GM23338 (cell line): ENCODE results near the gene SELENON. TPM values are rescaled to one million over a fixed set of nuclear protein-coding genes. Genes with fewer than 3 reads are reported as not detected.

Experiments
- ATAC-seq: fragments of 200-7000 bp; cut with Tn5 transposase; 3 replicates; pipeline ENCODE4 v1.9.1; 2020
- DNase-seq: peaks from one replicate; pipeline ENCODE4 v3.0.0-alpha.2; 2015; ENCODE audit warnings: low spot score
- H2AFZ ChIP-seq: fragments of 200-600 bp; sonication (generic); 2 replicates; pipeline ENCODE4 v1.8.0; 2016; ENCODE audit warnings: antibody characterized with exemption, mild to moderate bottlenecking, moderate library complexity
- H3F3A ChIP-seq: fragments of 200-600 bp; sonication (generic); replicated peaks from 2 replicates; pipeline ENCODE4 v1.8.0; 2017; ENCODE audit warnings: antibody characterized with exemption, mixed run types, low read depth
- H3K27ac ChIP-seq: fragments of 200-600 bp; sonication (generic); 2 replicates; pipeline ENCODE4 v1.6.1; 2016; ENCODE audit warnings: low read depth
- H3K27me3 ChIP-seq: fragments of 200-600 bp; sonication (generic); 2 replicates; pipeline ENCODE4 v1.8.0; 2016; ENCODE audit warnings: mild to moderate bottlenecking, mixed run types, moderate library complexity; ENCODE audit not compliant: insufficient read depth
- H3K36me3 ChIP-seq: fragments of 200-600 bp; sonication (generic); 2 replicates; pipeline ENCODE4 v1.8.0; 2016; ENCODE audit warnings: mild to moderate bottlenecking; ENCODE audit not compliant: insufficient read depth
- H3K4me1 ChIP-seq: fragments of 200-600 bp; sonication (generic); 2 replicates; pipeline ENCODE4 v1.8.0; 2016; ENCODE audit warnings: mild to moderate bottlenecking, moderate library complexity; ENCODE audit not compliant: insufficient read depth
- H3K4me2 ChIP-seq: fragments of 200-600 bp; sonication (generic); 2 replicates; pipeline ENCODE4 v1.7.1; 2017; ENCODE audit warnings: mixed run types
- H3K4me3 ChIP-seq: fragments of 200-600 bp; sonication (generic); 2 replicates; pipeline ENCODE4 v1.6.1; 2016; ENCODE audit warnings: mixed run types
- H3K79me2 ChIP-seq: fragments of 200-600 bp; sonication (generic); replicated peaks from 2 replicates; pipeline ENCODE4 v1.8.0; 2017; ENCODE audit warnings: mild to moderate bottlenecking; ENCODE audit not compliant: insufficient read depth
- H3K9me2 ChIP-seq: fragments of 200-600 bp; sonication (generic); 2 replicates; pipeline ENCODE4 v1.8.0; 2017; ENCODE audit not compliant: insufficient read depth
- H4K20me1 ChIP-seq: fragments of 200-600 bp; sonication (generic); replicated peaks from 2 replicates; pipeline ENCODE4 v1.8.0; 2017; ENCODE audit warnings: mild to moderate bottlenecking; ENCODE audit not compliant: insufficient read depth
- H3K27ac Mint-ChIP-seq: 2 replicates; pipeline ENCODE4 v1.8.0; 2020; ENCODE audit warnings: inconsistent platforms, mild to moderate bottlenecking, moderate library complexity, mixed read lengths
- H3K27me3 Mint-ChIP-seq: 3 replicates; pipeline ENCODE4 v1.8.0; 2022; ENCODE audit warnings: low read depth, mild to moderate bottlenecking, moderate library complexity, mixed read lengths, inconsistent platforms; ENCODE audit not compliant: insufficient read depth, poor library complexity
- H3K36me3 Mint-ChIP-seq: 3 replicates; pipeline ENCODE4 v1.8.0; 2021; ENCODE audit warnings: low read depth, mild to moderate bottlenecking, inconsistent platforms, moderate library complexity, mixed read lengths
- H3K4me1 Mint-ChIP-seq: 3 replicates; pipeline ENCODE4 v1.8.0; 2020; ENCODE audit warnings: mild to moderate bottlenecking, inconsistent platforms, mixed read lengths
- H3K4me3 Mint-ChIP-seq: 3 replicates; pipeline ENCODE4 v1.8.0; 2021; ENCODE audit warnings: moderate library complexity, mild to moderate bottlenecking, inconsistent platforms, mixed read lengths
- H3K9me3 Mint-ChIP-seq: 3 replicates; pipeline ENCODE4 v1.8.0; 2020; ENCODE audit warnings: moderate library complexity, mild to moderate bottlenecking, inconsistent platforms, mixed read lengths
- STAT1 ChIP-seq: IDR thresholded peaks from one replicate; pipeline ENCODE4 v1.6.1; 2016; ENCODE audit warnings: antibody characterized with exemption; ENCODE audit not compliant: unreplicated experiment
- ZNF331 ChIP-seq: fragments of 250-450 bp; sonication (Bioruptor Pico); IDR thresholded peaks from 2 replicates; pipeline ENCODE4 v1.5.0; 2020; ENCODE audit warnings: low read depth, mild to moderate bottlenecking, moderate library complexity
- polyA plus RNA-seq: library from polyadenylated mRNA; unstranded; fragments of >200 nt; fragmentation: Nextera tagmentation; extraction: Ambion mirVana; gene quantifications from 2 replicates; pipeline ENCODE4 v1.2.1, GENCODE V29; 2016
- total RNA-seq: library from RNA; depleted of rRNA; stranded (reverse); fragments of >200 nt; shearing (Covaris generic); gene quantifications from 2 replicates; pipeline ENCODE4 v1.2.3, GENCODE V29; 2014; rRNA removed

Gene SELENON
- total and polyA plus RNA-seq, 2 experiments from 2014 or later = 17.9 to 93.2 TPM

DNA sequence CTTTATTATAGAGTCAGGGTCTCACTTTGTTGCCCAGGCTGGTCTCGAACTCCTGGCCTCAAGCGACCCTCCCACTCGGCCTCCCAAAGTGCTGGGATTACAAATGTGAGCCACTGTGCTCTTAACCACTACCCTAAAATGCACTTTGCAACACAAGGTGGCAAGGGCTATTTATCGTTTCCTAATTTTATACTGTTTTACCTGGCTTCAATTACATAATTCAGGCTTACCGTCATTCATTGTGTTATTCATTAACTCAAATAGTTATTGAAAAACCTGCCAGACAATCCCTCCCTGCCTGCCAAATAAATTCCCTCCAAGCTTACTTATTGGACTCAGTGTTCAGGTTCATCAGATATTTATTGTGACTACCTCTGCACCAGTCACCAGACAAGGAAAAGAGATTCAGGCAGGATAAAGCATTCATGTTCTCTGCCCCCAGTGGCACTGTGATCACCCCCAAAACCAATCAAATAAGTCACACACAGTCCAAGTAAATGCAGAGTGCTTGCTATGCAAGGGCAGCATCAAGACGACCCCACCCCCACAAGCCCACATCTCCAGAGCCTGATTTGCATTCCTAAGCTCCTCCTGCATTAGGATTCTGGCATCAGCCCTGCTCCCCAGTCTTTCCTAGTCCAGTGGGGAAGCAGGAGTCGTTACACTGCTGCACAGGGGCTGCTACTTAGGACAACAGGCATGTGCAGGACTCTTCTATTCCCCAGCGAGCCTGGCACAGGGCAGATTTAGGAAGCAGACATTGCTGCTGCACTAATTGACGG, 67.4 kb downstream of the SELENON start:
- no peak overlapping the region for H2AFZ ChIP-seq
- H3K4me1 ChIP-seq = peaks cover 26% of the 10 kb centered on the region
- peaks cover 2% of the 10 kb centered on the region; the same call in 1 of the 3 replicates for H3K36me3 Mint-ChIP-seq
- no peaks in the 10 kb centered on the region for H3K27me3 Mint-ChIP-seq
- H3K4me3 ChIP-seq = no peak overlapping the region
- peak overlapping the region; percentile 57; the same call in 1 of the 2 replicates for H3K4me2 ChIP-seq
- H3K4me3 Mint-ChIP-seq = no peak overlapping the region
- no peaks in the 10 kb centered on the region for H3K9me2 ChIP-seq
- no peaks in the 10 kb centered on the region for H3F3A ChIP-seq
- H3K27ac Mint-ChIP-seq = peak overlapping the region; percentile 3
- H4K20me1 ChIP-seq = no peaks in the 10 kb centered on the region
- ATAC-seq (peak; percentile 78), DNase-seq (peak; percentile 69)
- H3K79me2 ChIP-seq = no peaks in the 10 kb centered on the region
- peaks cover 22% of the 10 kb centered on the region for H3K4me1 Mint-ChIP-seq
- no peaks in the 10 kb centered on the region for H3K27me3 ChIP-seq
- H3K27ac ChIP-seq = no peak overlapping the region
- no peaks in the 10 kb centered on the region for H3K36me3 ChIP-seq
- TF ChIP-seq ZNF331 (CRISPR knock-in tag) (no peak), STAT1 (no peak)
- no peaks in the 10 kb centered on the region for H3K9me3 Mint-ChIP-seq

Other genes starting within 250 kb of the SELENON start
- gene MAN1C1, start 183.4 kb upstream of the SELENON start, total RNA-seq = 11.6 and 13.6 TPM in 2 replicates
- gene MAN1C1, start 183.4 kb upstream of the SELENON start, polyA plus RNA-seq = 5.4 and 5.9 TPM in 2 replicates
- gene MTFR1L, start 19.8 kb downstream of the SELENON start, total RNA-seq = 22.7 and 23.5 TPM in 2 replicates
- gene MTFR1L, start 19.8 kb downstream of the SELENON start, polyA plus RNA-seq = 13.4 and 14.8 TPM in 2 replicates
- gene AUNIP, start 59.3 kb downstream of the SELENON start, total RNA-seq = 20.9 and 24.1 TPM in 2 replicates
- 21.2 and 21.9 TPM in 2 replicates for gene AUNIP, start 59.3 kb downstream of the SELENON start, polyA plus RNA-seq
- 5.2 and 5.5 TPM in 2 replicates for gene PAQR7, start 75.5 kb downstream of the SELENON start, total RNA-seq
- 4.0 and 4.2 TPM in 2 replicates for gene PAQR7, start 75.5 kb downstream of the SELENON start, polyA plus RNA-seq
- gene STMN1, start 106.2 kb downstream of the SELENON start, total RNA-seq = 227 and 271 TPM in 2 replicates
- 1,567 and 1,890 TPM in 2 replicates for gene STMN1, start 106.2 kb downstream of the SELENON start, polyA plus RNA-seq
- gene PAFAH2, start 197.9 kb downstream of the SELENON start, total RNA-seq = 7.7 and 10.3 TPM in 2 replicates
- 5.7 TPM in 2 replicates for gene PAFAH2, start 197.9 kb downstream of the SELENON start, polyA plus RNA-seq
- gene EXTL1, start 221.6 kb downstream of the SELENON start, total RNA-seq = 0.35 and 1.2 TPM in 2 replicates
- gene EXTL1, start 221.6 kb downstream of the SELENON start, polyA plus RNA-seq = 0.21 and 0.37 TPM in 2 replicates
- gene SLC30A2, start 245.9 kb downstream of the SELENON start, total RNA-seq = 0.07 TPM in 1 of 2 replicates, not detected in the other
- not detected in 2 replicates for gene SLC30A2, start 245.9 kb downstream of the SELENON start, polyA plus RNA-seq